Chondrocyte (in vitro differentiated cells): ENCODE results near the gene KBTBD13. TPM values are rescaled to one million over a fixed set of nuclear protein-coding genes. Genes with fewer than 3 reads are reported as not detected.

ENCODE experiments used
- DNase-seq: peaks from one replicate; pipeline ENCODE4 v3.0.0; 2021; ENCODE audit warnings: mixed read lengths, low spot score
- H3K27ac Mint-ChIP-seq: one replicate; pipeline ENCODE4 v1.8.0; 2021; ENCODE audit warnings: mild to moderate bottlenecking, moderate library complexity, mixed read lengths; ENCODE audit not compliant: unreplicated experiment
- H3K27me3 Mint-ChIP-seq: 2 replicates; pipeline ENCODE4 v1.8.0; 2021; ENCODE audit warnings: low read depth, mixed read lengths
- H3K36me3 Mint-ChIP-seq: 2 replicates; pipeline ENCODE4 v1.8.0; 2021; ENCODE audit warnings: low read depth, mixed read lengths
- H3K4me1 Mint-ChIP-seq: 2 replicates; pipeline ENCODE4 v1.8.0; 2021; ENCODE audit warnings: low read depth, mild to moderate bottlenecking, mixed read lengths
- H3K4me3 Mint-ChIP-seq: one replicate; pipeline ENCODE4 v1.8.0; 2021; ENCODE audit warnings: mild to moderate bottlenecking, moderate library complexity, mixed read lengths; ENCODE audit not compliant: unreplicated experiment
- H3K9me3 Mint-ChIP-seq: 2 replicates; pipeline ENCODE4 v1.8.0; 2021; ENCODE audit warnings: low read depth, mixed read lengths
- total RNA-seq: library from RNA; stranded (reverse); gene quantifications from 3 replicates; pipeline ENCODE4 v1.2.1, GENCODE V29; 2021
- TF ChIP-seq, protein P1 (sequence below): fragments of 200-600 bp; sonication (generic); IDR thresholded peaks from 2 replicates; pipeline ENCODE4 v1.5.0; 2021; ENCODE audit warnings: antibody characterized with exemption, mild to moderate bottlenecking, moderate library complexity

Gene KBTBD13
- total RNA-seq, 1 donor from 2014 or later: not detected

DNA sequence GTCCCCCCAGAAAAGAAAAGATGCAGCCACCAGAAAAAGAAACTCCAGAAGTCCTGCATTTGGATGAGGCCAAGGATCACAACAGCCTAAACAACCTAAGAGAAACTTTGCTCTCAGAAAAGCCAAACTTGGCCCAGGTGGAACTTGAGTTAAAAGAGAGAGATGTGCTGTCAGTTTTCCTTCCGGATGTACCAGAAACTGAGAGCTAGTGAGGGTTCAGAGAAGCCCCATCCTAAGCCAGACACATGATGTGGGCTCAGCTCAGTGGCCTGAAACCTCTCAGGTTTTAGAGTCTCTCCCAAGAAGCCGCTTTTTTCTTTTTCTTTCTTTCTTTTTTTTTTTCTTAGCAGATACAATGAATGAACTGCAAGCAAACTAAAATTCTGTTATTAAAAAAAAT, 23.6 kb upstream of the KBTBD13 start:
- Mint-ChIP-seq H3K4me1 (peaks cover 32% of the 10 kb centered on the region), H3K27ac (no peak overlapping the region)
- TF ChIP-seq, protein P1, sequence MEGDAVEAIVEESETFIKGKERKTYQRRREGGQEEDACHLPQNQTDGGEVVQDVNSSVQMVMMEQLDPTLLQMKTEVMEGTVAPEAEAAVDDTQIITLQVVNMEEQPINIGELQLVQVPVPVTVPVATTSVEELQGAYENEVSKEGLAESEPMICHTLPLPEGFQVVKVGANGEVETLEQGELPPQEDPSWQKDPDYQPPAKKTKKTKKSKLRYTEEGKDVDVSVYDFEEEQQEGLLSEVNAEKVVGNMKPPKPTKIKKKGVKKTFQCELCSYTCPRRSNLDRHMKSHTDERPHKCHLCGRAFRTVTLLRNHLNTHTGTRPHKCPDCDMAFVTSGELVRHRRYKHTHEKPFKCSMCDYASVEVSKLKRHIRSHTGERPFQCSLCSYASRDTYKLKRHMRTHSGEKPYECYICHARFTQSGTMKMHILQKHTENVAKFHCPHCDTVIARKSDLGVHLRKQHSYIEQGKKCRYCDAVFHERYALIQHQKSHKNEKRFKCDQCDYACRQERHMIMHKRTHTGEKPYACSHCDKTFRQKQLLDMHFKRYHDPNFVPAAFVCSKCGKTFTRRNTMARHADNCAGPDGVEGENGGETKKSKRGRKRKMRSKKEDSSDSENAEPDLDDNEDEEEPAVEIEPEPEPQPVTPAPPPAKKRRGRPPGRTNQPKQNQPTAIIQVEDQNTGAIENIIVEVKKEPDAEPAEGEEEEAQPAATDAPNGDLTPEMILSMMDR: no peak

DNA sequence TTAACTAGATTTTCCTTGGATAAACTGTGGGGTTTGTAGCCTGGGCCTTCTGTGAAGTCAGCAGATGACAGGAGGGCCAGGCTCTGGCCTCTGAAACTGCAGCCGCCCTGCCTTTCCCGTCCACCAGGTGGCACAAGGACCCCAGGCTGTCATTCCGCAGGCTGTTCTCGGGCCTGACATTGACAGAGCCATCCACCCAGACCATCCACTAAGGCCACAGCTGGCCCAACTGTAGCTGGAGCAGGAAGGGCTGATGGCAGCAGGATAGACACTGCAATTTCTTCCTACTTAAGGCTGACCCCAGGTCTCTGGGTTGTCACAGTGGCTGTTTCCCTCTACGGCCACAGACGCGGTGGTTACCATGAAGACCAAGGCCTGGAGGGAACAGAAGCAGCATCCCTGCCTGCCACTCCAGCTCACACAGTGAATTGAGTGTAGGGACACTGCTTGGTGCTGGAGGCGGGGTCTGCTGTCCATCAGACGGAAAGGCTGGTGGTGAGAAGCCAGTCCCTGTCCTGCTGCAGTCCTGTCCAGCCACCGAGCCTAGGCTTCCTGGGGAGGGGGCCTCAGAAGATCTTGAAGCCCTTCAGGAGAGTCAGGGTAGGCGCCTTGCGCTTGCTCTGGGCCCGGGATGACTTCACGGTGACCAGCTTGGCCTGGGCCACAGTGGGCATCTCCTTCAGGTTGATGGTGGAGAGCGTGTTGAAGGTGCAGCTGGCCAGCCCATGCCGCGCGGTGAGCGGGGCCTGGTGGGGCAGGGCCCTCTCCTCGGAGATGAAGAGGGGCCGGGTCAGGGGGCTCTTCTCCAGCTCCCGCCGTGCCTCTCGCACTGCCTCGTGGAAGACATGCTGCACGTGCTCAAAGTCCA, 22.0 kb upstream of the KBTBD13 start:
- no peak for DNase-seq
- H3K27ac Mint-ChIP-seq: no peak overlapping the region
- peaks cover 2% of the 10 kb centered on the region for H3K27me3 Mint-ChIP-seq
- H3K4me1 Mint-ChIP-seq: peaks cover 26% of the 10 kb centered on the region
- peaks cover 2% of the 10 kb centered on the region for H3K36me3 Mint-ChIP-seq
- no peak overlapping the region for H3K4me3 Mint-ChIP-seq
- no peaks in the 10 kb centered on the region for H3K9me3 Mint-ChIP-seq
- TF ChIP-seq, protein P1: peak; percentile 90

More for the DNA sequence above, 23.6 kb upstream of the KBTBD13 start:
- Mint-ChIP-seq H3K4me3 (no peak overlapping the region), H3K36me3 (peaks cover 2% of the 10 kb centered on the region), H3K27me3 (peaks cover 2% of the 10 kb centered on the region), H3K9me3 (no peaks in the 10 kb centered on the region)
- DNase-seq: no peak

DNA sequence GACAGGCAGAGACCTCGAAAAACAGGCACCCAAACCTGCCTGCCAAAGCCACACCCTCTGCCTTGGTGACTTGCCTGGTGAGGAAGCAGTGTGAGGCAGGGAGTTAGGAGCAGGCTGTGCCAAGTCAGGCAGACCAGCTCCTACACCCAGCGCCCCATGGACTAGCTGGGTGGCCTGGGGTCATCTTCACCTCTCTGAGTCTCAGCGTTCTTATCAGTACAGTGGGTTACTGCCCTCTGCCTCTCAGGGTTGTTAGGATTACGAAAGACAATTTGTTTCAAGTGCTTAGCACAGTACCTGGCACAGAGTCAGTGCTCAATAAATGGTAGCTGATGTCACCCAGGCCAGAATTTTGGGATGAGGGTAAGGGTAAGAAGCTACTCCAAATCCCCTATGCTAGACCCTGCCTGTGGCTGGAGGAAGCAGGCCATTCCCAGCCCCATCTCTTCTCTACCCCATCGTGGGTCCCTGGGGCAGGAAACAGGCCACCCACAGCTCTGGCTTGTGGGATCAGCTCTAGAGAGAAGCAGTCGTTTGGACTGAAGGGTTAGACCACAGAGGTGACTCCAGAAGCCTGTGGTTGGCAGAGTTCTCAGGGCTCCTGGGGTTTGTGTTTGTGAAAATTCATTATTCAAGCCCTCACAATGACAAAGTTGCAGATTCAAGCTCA, 21.2 kb upstream of the KBTBD13 start:
- DNase-seq: no peak
- peaks cover 22% of the 10 kb centered on the region for H3K4me1 Mint-ChIP-seq
- H3K36me3 Mint-ChIP-seq: peaks cover 2% of the 10 kb centered on the region
- H3K9me3 Mint-ChIP-seq: peaks cover 2% of the 10 kb centered on the region
- no peak overlapping the region for H3K4me3 Mint-ChIP-seq
- TF ChIP-seq, protein P1: no peak
- H3K27ac Mint-ChIP-seq: no peak overlapping the region
- H3K27me3 Mint-ChIP-seq: peaks cover 2% of the 10 kb centered on the region

DNA sequence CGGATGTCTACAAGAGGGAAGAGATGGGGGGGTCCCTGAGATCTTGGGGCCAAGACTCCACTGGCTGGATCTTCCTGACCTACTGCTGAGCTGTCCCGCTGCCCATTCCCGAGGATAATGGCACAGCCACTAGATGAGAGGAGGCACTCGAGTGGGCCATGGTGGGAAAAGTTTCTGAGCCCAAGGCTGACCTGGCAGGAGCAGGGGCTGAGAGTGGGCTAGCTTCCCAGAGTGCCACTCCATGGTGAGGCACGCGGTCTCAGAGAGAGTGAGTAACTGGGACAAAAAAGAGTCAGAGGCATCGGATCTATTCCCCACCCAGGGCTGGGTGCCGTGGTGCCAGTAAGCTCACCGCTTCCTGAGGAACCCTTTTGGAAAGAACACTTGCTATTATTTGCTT, 20.4 kb upstream of the KBTBD13 start:
- Mint-ChIP-seq H3K4me1 (peaks cover 29% of the 10 kb centered on the region), H3K4me3 (no peak overlapping the region), H3K36me3 (peaks cover 2% of the 10 kb centered on the region), H3K27me3 (peaks cover 2% of the 10 kb centered on the region), H3K9me3 (peaks cover 2% of the 10 kb centered on the region), H3K27ac (no peak overlapping the region)
- DNase-seq: no peak
- TF ChIP-seq, protein P1: no peak

DNA sequence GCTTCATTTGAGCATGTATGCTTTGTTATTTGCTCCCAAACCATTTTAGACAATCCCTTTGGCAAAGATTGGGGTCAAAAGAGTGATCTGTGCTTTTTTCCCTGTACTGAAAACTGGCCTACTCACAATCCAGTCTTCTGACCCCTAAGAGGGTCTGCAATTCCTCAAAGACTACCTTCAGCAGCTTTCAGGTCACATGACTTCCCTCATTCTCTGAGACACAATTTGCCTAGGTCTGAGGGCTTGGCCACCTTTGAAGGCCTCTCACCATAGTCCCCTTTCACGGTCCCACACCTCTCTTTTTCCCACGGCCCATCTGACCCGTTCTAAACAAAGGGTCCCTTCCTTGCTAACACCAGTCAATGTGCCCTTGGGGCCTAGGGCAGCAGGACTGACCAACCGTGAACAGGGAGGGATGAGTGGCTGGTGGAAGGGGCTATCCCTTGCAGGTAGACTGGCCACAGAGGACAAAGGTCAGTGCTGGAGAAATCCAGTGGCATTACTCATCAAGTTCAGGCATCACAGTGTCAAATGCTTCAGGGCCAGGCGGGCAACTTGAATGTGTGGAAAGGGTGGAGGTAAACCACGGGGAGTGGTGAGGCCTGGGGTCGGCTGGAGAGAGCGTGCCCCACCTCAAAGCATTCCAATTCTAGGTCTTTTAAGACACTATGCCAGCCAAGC, 19.5 kb upstream of the KBTBD13 start:
- Mint-ChIP-seq H3K27me3 (peaks cover 2% of the 10 kb centered on the region), H3K36me3 (peaks cover 2% of the 10 kb centered on the region), H3K4me3 (no peak overlapping the region), H3K4me1 (peaks cover 36% of the 10 kb centered on the region), H3K9me3 (peaks cover 2% of the 10 kb centered on the region), H3K27ac (no peak overlapping the region)
- TF ChIP-seq, protein P1: no peak
- DNase-seq: no peak
